Esophagus muscularis mucosa (tissue), 4 donors: ENCODE results near the gene EVA1C. TPM values are rescaled to one million over a fixed set of nuclear protein-coding genes. Genes with fewer than 3 reads are reported as not detected.

Experiments used
- DNase-seq: peaks from one replicate; pipeline ENCODE4 v3.0.0-alpha.2; 2017; ENCODE audit errors: extremely low spot score
- H3K27ac ChIP-seq, 4 donors: fragments of 200-600 bp; sonication (generic); replicated peaks in 1 of 4; 1 replicate in 3 of 4; 2 replicates in 1 of 4; pipeline ENCODE4 v1.5.1; 2016 to 2019; ENCODE audit warnings: mild to moderate bottlenecking in 1 of 4
- H3K27me3 ChIP-seq, 4 donors: fragments of 200-600 bp; sonication (generic); one replicate each; pipeline versions ENCODE4 v1.5.1 to v1.6.0; 2016 to 2019
- H3K36me3 ChIP-seq, 4 donors: fragments of 200-600 bp; sonication (generic); one replicate each; pipeline ENCODE4 v1.5.1; 2016 to 2019
- H3K4me1 ChIP-seq, 4 donors: fragments of 200-600 bp; sonication (generic); one replicate each; pipeline ENCODE4 v1.5.1; 2016 to 2019
- H3K4me3 ChIP-seq, 4 donors: fragments of 200-600 bp; sonication (generic); 1 replicate in 2 of 4; 2 replicates in 2 of 4; pipeline ENCODE4 v1.5.1; 2016 to 2019; ENCODE audit warnings: mild to moderate bottlenecking in 4 of 4, moderate library complexity in 1 of 4
- H3K9me3 ChIP-seq, 4 donors: fragments of 200-600 bp; sonication (generic); 1 replicate in 3 of 4; 2 replicates in 1 of 4; pipeline ENCODE4 v1.5.1; 2016 to 2019
- EP300 ChIP-seq: sonication (generic); formaldehyde crosslinking; IDR thresholded peaks from one replicate; pipeline ENCODE4 v1.6.1; 2017; ENCODE audit warnings: antibody characterized with exemption
- POLR2A ChIP-seq: fragments of 450-650 bp; IDR thresholded peaks from one replicate; pipeline ENCODE4 v1.6.1; 2017; ENCODE audit warnings: antibody characterized with exemption, moderate library complexity, mild to moderate bottlenecking, low read depth
- POLR2AphosphoS5 ChIP-seq, 2 donors: sonication (generic); formaldehyde crosslinking; IDR thresholded peaks; one replicate each; pipeline ENCODE4 v1.6.1; 2017; ENCODE audit warnings: antibody characterized with exemption in 2 of 2
- WGBS: methylation state at CpG from one replicate; pipeline ENCODE4 v1.1.5; 2018; 5-methylcytosine and 5-hydroxymethylcytosine counted together
- intact Hi-C: fragments of 100-400 bp; cut with DNase I; formaldehyde crosslinking; loops from one replicate; pipeline ENCODE4 v1.15.1; 2023
- total RNA-seq, 4 donors: library from RNA; depleted of rRNA; stranded (reverse); fragments of >200 nt; gene quantifications; one replicate each; pipeline versions ENCODE4 v1.1.0 to v1.2.1, GENCODE V29; 2016
- TF ChIP-seq, protein P1 (sequence below), 3 experiments: fragments of 200-600 bp in 2 of 3; fragments of 450-650 bp in 1 of 3; sonication (generic) in 2 of 3; IDR thresholded peaks; one replicate each; pipeline ENCODE4 v1.5.1; 2017 to 2019; ENCODE audit warnings: antibody characterized with exemption in 3 of 3, mild to moderate bottlenecking in 2 of 3, moderate library complexity in 1 of 3

The EVA1C gene
- total RNA-seq, 4 donors from 2014 or later, result 49.8 to 86.6 (median 64.6) TPM

- TF ChIP-seq POLR2AphosphoS5 (IDR thresholded peaks at IDR 0.05) (no peak), EP300 (no peak), POLR2A (no peak)
- TF ChIP-seq, protein P1, sequence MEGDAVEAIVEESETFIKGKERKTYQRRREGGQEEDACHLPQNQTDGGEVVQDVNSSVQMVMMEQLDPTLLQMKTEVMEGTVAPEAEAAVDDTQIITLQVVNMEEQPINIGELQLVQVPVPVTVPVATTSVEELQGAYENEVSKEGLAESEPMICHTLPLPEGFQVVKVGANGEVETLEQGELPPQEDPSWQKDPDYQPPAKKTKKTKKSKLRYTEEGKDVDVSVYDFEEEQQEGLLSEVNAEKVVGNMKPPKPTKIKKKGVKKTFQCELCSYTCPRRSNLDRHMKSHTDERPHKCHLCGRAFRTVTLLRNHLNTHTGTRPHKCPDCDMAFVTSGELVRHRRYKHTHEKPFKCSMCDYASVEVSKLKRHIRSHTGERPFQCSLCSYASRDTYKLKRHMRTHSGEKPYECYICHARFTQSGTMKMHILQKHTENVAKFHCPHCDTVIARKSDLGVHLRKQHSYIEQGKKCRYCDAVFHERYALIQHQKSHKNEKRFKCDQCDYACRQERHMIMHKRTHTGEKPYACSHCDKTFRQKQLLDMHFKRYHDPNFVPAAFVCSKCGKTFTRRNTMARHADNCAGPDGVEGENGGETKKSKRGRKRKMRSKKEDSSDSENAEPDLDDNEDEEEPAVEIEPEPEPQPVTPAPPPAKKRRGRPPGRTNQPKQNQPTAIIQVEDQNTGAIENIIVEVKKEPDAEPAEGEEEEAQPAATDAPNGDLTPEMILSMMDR (IDR thresholded peaks at IDR 0.05), result no peak
- intact Hi-C loops, result no loop called here
- Histone ChIP-seq H3K36me3 (peaks cover 8 to 62% (median 41%) of the 10 kb centered on the region in 4 donors), H3K4me3 (no peak overlapping the region), H3K27me3 (no peaks in the 10 kb centered on the region), H3K27ac (no peak overlapping the region), H3K4me1 (peaks cover 5 to 31% (median 26%) of the 10 kb centered on the region in 4 donors), H3K9me3 (no peaks in the 10 kb centered on the region)
- DNase-seq, result no peak
- WGBS, result 92% methylated on average over 11 of the region's 13 CpGs
Measured at GRCh38 chr21:32476661-32477423, 64.3 kb downstream of the EVA1C start.

DNA sequence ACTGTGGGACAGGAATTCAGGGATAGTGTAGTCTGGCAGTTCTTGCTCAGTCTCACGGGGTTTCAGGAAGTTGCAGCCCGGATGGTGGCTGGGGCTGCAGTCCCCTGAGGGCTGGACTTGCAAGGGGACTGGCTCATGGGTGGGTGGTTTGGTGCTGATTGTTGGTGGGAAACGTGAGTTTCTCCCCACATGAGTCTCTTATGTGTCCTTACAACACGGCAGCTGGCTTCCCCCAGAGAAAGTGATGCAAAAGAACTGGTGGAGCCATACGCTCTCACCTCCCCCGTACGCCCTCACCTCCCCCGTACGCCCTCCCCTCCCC lies 64.9 kb downstream of the EVA1C start:
- Histone ChIP-seq H3K9me3 (no peaks in the 10 kb centered on the region), H3K27me3 (no peaks in the 10 kb centered on the region), H3K4me1 (peaks cover 5 to 31% (median 26%) of the 10 kb centered on the region in 4 donors), H3K4me3 (no peak overlapping the region), H3K27ac (no peak overlapping the region), H3K36me3 (peaks cover 5 to 62% (median 41%) of the 10 kb centered on the region in 4 donors)
- DNase-seq, result no peak
- no peak for TF ChIP-seq EP300
- TF ChIP-seq, protein P1 (IDR thresholded peaks at IDR 0.05), result no peak
- TF ChIP-seq POLR2AphosphoS5 (IDR thresholded peaks at IDR 0.05), result no peak
- no peak for TF ChIP-seq POLR2A
- intact Hi-C loops, result no loop called here
- WGBS, result 82% methylated on average over 6 of the region's 9 CpGs

GRCh38 chr21:32481875-32482408 lies 69.4 kb downstream of the EVA1C start:
- WGBS, result 92% methylated on average over 9 of the region's 9 CpGs
- no peak overlapping the region for H3K27ac ChIP-seq
- H3K9me3 ChIP-seq, result no peaks in the 10 kb centered on the region
- no peaks in the 10 kb centered on the region for H3K27me3 ChIP-seq
- DNase-seq, result no peak
- peaks cover 0 to 65% (median 39%) of the 10 kb centered on the region in 4 donors for H3K36me3 ChIP-seq
- H3K4me1 ChIP-seq, result peaks cover 0 to 11% (median 8%) of the 10 kb centered on the region in 4 donors
- intact Hi-C loops, result no loop called here
- H3K4me3 ChIP-seq, result no peak overlapping the region
- TF ChIP-seq EP300, result no peak
- TF ChIP-seq, protein P1 (IDR thresholded peaks at IDR 0.05), result no peak

- Histone ChIP-seq H3K4me1 (peaks cover 0 to 11% (median 8%) of the 10 kb centered on the region in 4 donors), H3K36me3 (peaks cover 0 to 67% (median 38%) of the 10 kb centered on the region in 4 donors), H3K27ac (no peak overlapping the region), H3K4me3 (no peak overlapping the region), H3K27me3 (no peaks in the 10 kb centered on the region), H3K9me3 (no peaks in the 10 kb centered on the region)
- intact Hi-C loops, result no loop called here
- 91% methylated on average over 11 of the region's 11 CpGs for WGBS
- DNase-seq, result no peak
- TF ChIP-seq EP300 (no peak), POLR2A (no peak), POLR2AphosphoS5 (IDR thresholded peaks at IDR 0.05) (no peak)
- TF ChIP-seq, protein P1 (IDR thresholded peaks at IDR 0.05), result no peak
Measured at GRCh38 chr21:32482565-32483292, 70.2 kb downstream of the EVA1C start.
